ENCODE measurements around the gene FILIP1L.

GRCh38 chr3:100032243-100032642, 82.1 kb downstream of the FILIP1L start:
- no peak for TF ChIP-seq CTCF (conservative IDR thresholded peaks at IDR 0.05; ENCODE audit: low read length)
- no peak for TF ChIP-seq EZH2phosphoT487 (IDR thresholded peaks at IDR 0.05; ENCODE audit: borderline replicate concordance)

All from Loucy (cell line).